Psoas muscle (tissue), 8 donors: Measurements from ENCODE around the gene OR6C70. TPM values are rescaled to one million over a fixed set of nuclear protein-coding genes. Genes with fewer than 3 reads are reported as not detected.
"Not testable (repeated sequence)": the region's sequence is repeated elsewhere in the genome, so short reads cannot be mapped to it uniquely, and the experiment has no call there.

ENCODE experiments used
- ATAC-seq, 4 donors: fragments of 200-7000 bp; cut with Tn5 transposase; one replicate each; pipeline ENCODE4 v1.9.1; 2020; ENCODE audit warnings: moderate library complexity in 3 of 4, mild to moderate bottlenecking in 2 of 4
- DNase-seq, 2 donors: peaks; one replicate each; pipeline ENCODE4 v3.0.0-alpha.2; 2020
- H3K27ac ChIP-seq: fragments of 200-600 bp; one replicate; pipeline ENCODE4 v1.8.0; 2022
- H3K27me3 ChIP-seq, 3 donors: fragments of 200-600 bp in 1 of 3; one replicate each; pipeline versions ENCODE4 v1.6.1 to v1.8.0; 2013 to 2022; ENCODE audit warnings: low read length in 2 of 3, mild to moderate bottlenecking in 2 of 3, moderate library complexity in 1 of 3; ENCODE audit not compliant: insufficient read depth in 3 of 3
- H3K36me3 ChIP-seq, 2 donors: fragments of 200-600 bp in 1 of 2; one replicate each; pipeline versions ENCODE4 v1.6.1 to v1.8.0; 2013 to 2022; ENCODE audit warnings: low read depth in 1 of 2, mild to moderate bottlenecking in 1 of 2, moderate library complexity in 1 of 2; ENCODE audit not compliant: insufficient read depth in 1 of 2
- H3K4me1 ChIP-seq: fragments of 200-600 bp; one replicate; pipeline ENCODE4 v1.8.0; 2022
- H3K4me3 ChIP-seq: fragments of 200-600 bp; one replicate; pipeline ENCODE4 v1.8.0; 2022; ENCODE audit warnings: mild to moderate bottlenecking
- H3K9me3 ChIP-seq: fragments of 200-600 bp; one replicate; pipeline ENCODE4 v1.8.0; 2022
- WGBS, 3 donors: extraction: QIAGEN DNeasy Blood & Tissue Kit; methylation state at CpG; one replicate each; pipeline versions ENCODE4 v1.1.6 to v1.1.7; 2013; 5-methylcytosine and 5-hydroxymethylcytosine counted together
- intact Hi-C, 2 donors: fragments of 100-400 bp; cut with DNase I; formaldehyde crosslinking; loops; one replicate each; pipeline versions ENCODE4 v1.11.0 to v1.14.2; 2022
- polyA plus RNA-seq, 3 donors: library from polyadenylated mRNA; stranded (reverse); fragments of 200-250 nt; gene quantifications; one replicate each; pipeline ENCODE4 v1.2.3, GENCODE V29; 2013
- total RNA-seq, 4 donors: library from RNA; stranded (reverse); fragmentation: NEBNext Ultra II Directional in 2 of 4; extraction: Animal tissue kit (Norgen Biotek cat#: 25700) in 2 of 4; gene quantifications; one replicate each; pipeline versions ENCODE4 v1.2.1 to v1.2.4, GENCODE V29; 2021 to 2023
- TF ChIP-seq, protein P1 (sequence below): fragments of 200-600 bp; IDR thresholded peaks from one replicate; pipeline ENCODE4 v1.8.0; 2022; ENCODE audit warnings: antibody characterized with exemption
- donor health status: healthy with polysubstance abuse.
- donor health status: DM: no; HTN: no; CAD: no; lungs with moderate emphysema.
- donor health status: Bipolar disorder and iron deficiency.
- donor health status: healthy.
- donor health status: DM: yes; HTN: yes; CAD: no.
- donor health status: DM: no; HTN: no; CAD: no.
- donor health status: DM: no; HTN: no; CAD: no.
- donor health status: DM: yes; HTN: yes; CAD: no.

Gene OR6C70
- total and polyA plus RNA-seq, 7 donors: not detected

DNA sequence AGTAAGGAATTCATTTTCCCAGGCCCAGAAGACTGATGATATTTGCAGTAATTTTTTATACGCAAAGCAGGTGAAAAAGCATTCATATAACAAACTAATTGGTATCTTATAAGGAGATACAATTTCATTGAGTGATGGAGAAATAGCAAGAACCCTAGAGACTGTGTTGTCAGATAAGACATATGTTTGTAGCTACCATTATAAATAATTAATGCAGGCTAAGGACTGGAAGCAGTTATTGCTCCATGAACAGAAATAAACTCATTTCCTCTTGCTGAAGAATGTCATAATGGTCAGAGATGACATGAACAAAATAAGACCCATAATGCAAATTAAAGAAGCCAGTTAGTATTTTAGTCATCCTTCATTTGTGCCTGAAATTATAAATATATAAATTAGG, 24.6 kb downstream of the OR6C70 start:
- no peak overlapping the region for H3K27ac ChIP-seq
- H3K36me3 ChIP-seq: no peaks in the 10 kb centered on the region
- 98 to 100% (median 99%) methylated on average over 1 of the region's 1 CpG for WGBS, 3 donors
- intact Hi-C loops: no loop called here
- TF ChIP-seq, protein P1, sequence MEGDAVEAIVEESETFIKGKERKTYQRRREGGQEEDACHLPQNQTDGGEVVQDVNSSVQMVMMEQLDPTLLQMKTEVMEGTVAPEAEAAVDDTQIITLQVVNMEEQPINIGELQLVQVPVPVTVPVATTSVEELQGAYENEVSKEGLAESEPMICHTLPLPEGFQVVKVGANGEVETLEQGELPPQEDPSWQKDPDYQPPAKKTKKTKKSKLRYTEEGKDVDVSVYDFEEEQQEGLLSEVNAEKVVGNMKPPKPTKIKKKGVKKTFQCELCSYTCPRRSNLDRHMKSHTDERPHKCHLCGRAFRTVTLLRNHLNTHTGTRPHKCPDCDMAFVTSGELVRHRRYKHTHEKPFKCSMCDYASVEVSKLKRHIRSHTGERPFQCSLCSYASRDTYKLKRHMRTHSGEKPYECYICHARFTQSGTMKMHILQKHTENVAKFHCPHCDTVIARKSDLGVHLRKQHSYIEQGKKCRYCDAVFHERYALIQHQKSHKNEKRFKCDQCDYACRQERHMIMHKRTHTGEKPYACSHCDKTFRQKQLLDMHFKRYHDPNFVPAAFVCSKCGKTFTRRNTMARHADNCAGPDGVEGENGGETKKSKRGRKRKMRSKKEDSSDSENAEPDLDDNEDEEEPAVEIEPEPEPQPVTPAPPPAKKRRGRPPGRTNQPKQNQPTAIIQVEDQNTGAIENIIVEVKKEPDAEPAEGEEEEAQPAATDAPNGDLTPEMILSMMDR: no peak
- peaks cover 6% of the 10 kb centered on the region for H3K9me3 ChIP-seq
- H3K4me1 ChIP-seq: no peaks in the 10 kb centered on the region
- H3K27me3 ChIP-seq: no peaks in the 10 kb centered on the region
- ATAC-seq (no peak), DNase-seq (no peak)
- no peak overlapping the region for H3K4me3 ChIP-seq

DNA sequence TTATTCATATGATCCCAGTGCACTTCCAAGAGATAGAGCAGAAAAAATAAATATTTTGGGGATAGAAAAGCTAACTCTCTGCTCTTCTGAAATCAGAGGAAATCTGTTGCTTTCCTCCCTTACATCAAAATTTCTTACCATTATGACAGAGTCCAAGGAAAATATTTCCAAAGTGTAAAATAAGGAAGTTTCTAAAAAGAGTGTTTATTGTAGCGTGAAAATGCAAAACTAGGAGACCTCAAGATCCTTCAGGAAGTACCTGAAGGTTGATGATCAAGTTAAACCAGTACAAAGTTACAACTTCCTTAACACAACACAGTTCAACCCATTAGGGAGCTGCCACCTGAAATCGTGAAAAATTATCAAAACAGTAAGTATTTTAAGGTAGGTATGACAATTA, 26.2 kb downstream of the OR6C70 start, which contains the start of gene OR6C2:
OR6C2 (plus strand) TSS at position 301 of the 400 bp plus-strand sequence. CDS start 8,138 bp downstream, outside the sequence.
- no peak for ATAC-seq
- DNase-seq: no peak
- intact Hi-C loops: no loop called here
- Histone ChIP-seq H3K27me3 (no peaks in the 10 kb centered on the region), H3K9me3 (peaks cover 6% of the 10 kb centered on the region), H3K36me3 (no peaks in the 10 kb centered on the region), H3K27ac (no peak within 1 kb of the TSS), H3K4me1 (no peaks in the 10 kb centered on the region), H3K4me3 (no peak within 1 kb of the TSS)
- 57 to 64% (median 62%) methylated on average over 2 of the region's 2 CpGs for WGBS, 3 donors
- TF ChIP-seq, protein P1: no peak

GRCh38 chr12:55441233-55441632, 28.7 kb downstream of the OR6C70 start:
- DNase-seq, H3K4me1 ChIP-seq, H3K4me3 ChIP-seq, intact Hi-C loops, H3K36me3 ChIP-seq, ATAC-seq, H3K9me3 ChIP-seq, H3K27ac ChIP-seq, H3K27me3 ChIP-seq: not testable (repeated sequence)
- 71 to 88% (median 83%) methylated on average over 5 of the region's 5 CpGs for WGBS, 3 donors

- WGBS, 3 donors: 25 to 33% (median 26%) methylated on average over 1 of the region's 1 CpG
- ATAC-seq (no peak), DNase-seq (no peak)
- Histone ChIP-seq H3K27ac (no peak overlapping the region), H3K9me3 (no peaks in the 10 kb centered on the region), H3K4me3 (no peak overlapping the region), H3K27me3 (no peaks in the 10 kb centered on the region), H3K4me1 (no peaks in the 10 kb centered on the region), H3K36me3 (no peaks in the 10 kb centered on the region)
- intact Hi-C loops: no loop called here
- TF ChIP-seq, protein P1: no peak
These were observed 41.4 kb downstream of the OR6C70 start for GRCh38 chr12:55428331-55429243.

GRCh38 chr12:55425954-55426353, 44.0 kb downstream of the OR6C70 start, which contains the start of gene OR6C76:
OR6C76 (plus strand) TSS chr12:55426254; CDS start chr12:55426254, 0 bp downstream.
- intact Hi-C loops: no loop called here
- no peak for ATAC-seq
- 86 to 94% (median 89%) methylated on average over 4 of the region's 4 CpGs for WGBS, 3 donors

More at GRCh38 chr12:55425954-55426353, 44.0 kb downstream of the OR6C70 start, which contains the start of gene OR6C76:
- TF ChIP-seq, protein P1: no peak
- H3K4me3 ChIP-seq: no peak within 1 kb of the TSS
- H3K36me3 ChIP-seq: no peaks in the 10 kb centered on the region
- H3K27me3 ChIP-seq: no peaks in the 10 kb centered on the region
- no peak within 1 kb of the TSS for H3K27ac ChIP-seq
- no peaks in the 10 kb centered on the region for H3K4me1 ChIP-seq
- no peak for DNase-seq
- H3K9me3 ChIP-seq: no peaks in the 10 kb centered on the region
